Esophagus muscularis mucosa (tissue), 4 donors: Measurements from ENCODE around the gene OR51E2. TPM values are rescaled to one million over a fixed set of nuclear protein-coding genes. Genes with fewer than 3 reads are reported as not detected.

ENCODE experiments used
- DNase-seq: peaks from one replicate; pipeline ENCODE4 v3.0.0-alpha.2; 2017; ENCODE audit errors: extremely low spot score
- H3K27ac ChIP-seq, 4 donors: fragments of 200-600 bp; sonication (generic); replicated peaks in 1 of 4; 1 replicate in 3 of 4; 2 replicates in 1 of 4; pipeline ENCODE4 v1.5.1; 2016 to 2019; ENCODE audit warnings: mild to moderate bottlenecking in 1 of 4
- H3K27me3 ChIP-seq, 4 donors: fragments of 200-600 bp; sonication (generic); one replicate each; pipeline versions ENCODE4 v1.5.1 to v1.6.0; 2016 to 2019
- H3K36me3 ChIP-seq, 4 donors: fragments of 200-600 bp; sonication (generic); one replicate each; pipeline ENCODE4 v1.5.1; 2016 to 2019
- H3K4me1 ChIP-seq, 4 donors: fragments of 200-600 bp; sonication (generic); one replicate each; pipeline ENCODE4 v1.5.1; 2016 to 2019
- H3K4me3 ChIP-seq, 4 donors: fragments of 200-600 bp; sonication (generic); 1 replicate in 2 of 4; 2 replicates in 2 of 4; pipeline ENCODE4 v1.5.1; 2016 to 2019; ENCODE audit warnings: mild to moderate bottlenecking in 4 of 4, moderate library complexity in 1 of 4
- H3K9me3 ChIP-seq, 4 donors: fragments of 200-600 bp; sonication (generic); 1 replicate in 3 of 4; 2 replicates in 1 of 4; pipeline ENCODE4 v1.5.1; 2016 to 2019
- CTCF ChIP-seq, 3 experiments: fragments of 200-600 bp in 2 of 3; fragments of 450-650 bp in 1 of 3; sonication (generic) in 2 of 3; IDR thresholded peaks; one replicate each; pipeline ENCODE4 v1.5.1; 2017 to 2019; ENCODE audit warnings: antibody characterized with exemption in 3 of 3, mild to moderate bottlenecking in 2 of 3, moderate library complexity in 1 of 3
- EP300 ChIP-seq: sonication (generic); formaldehyde crosslinking; IDR thresholded peaks from one replicate; pipeline ENCODE4 v1.6.1; 2017; ENCODE audit warnings: antibody characterized with exemption
- POLR2A ChIP-seq: fragments of 450-650 bp; IDR thresholded peaks from one replicate; pipeline ENCODE4 v1.6.1; 2017; ENCODE audit warnings: antibody characterized with exemption, moderate library complexity, mild to moderate bottlenecking, low read depth
- POLR2AphosphoS5 ChIP-seq, 2 donors: sonication (generic); formaldehyde crosslinking; IDR thresholded peaks; one replicate each; pipeline ENCODE4 v1.6.1; 2017; ENCODE audit warnings: antibody characterized with exemption in 2 of 2
- WGBS: methylation state at CpG from one replicate; pipeline ENCODE4 v1.1.5; 2018; 5-methylcytosine and 5-hydroxymethylcytosine counted together
- intact Hi-C: fragments of 100-400 bp; cut with DNase I; formaldehyde crosslinking; loops from one replicate; pipeline ENCODE4 v1.15.1; 2023
- total RNA-seq, 4 donors: library from RNA; depleted of rRNA; stranded (reverse); fragments of >200 nt; gene quantifications; one replicate each; pipeline versions ENCODE4 v1.1.0 to v1.2.1, GENCODE V29; 2016

Gene OR51E2
- total RNA-seq, 4 donors from 2014 or later, result under 0.01 to 1.8 (median 0.72) TPM

- TF ChIP-seq POLR2AphosphoS5 (IDR thresholded peaks at IDR 0.05) (no peak), CTCF (IDR thresholded peaks at IDR 0.05) (no peak), POLR2A (no peak), EP300 (no peak)
- DNase-seq, result no peak
- Histone ChIP-seq H3K4me3 (no peak overlapping the region), H3K9me3 (no peaks in the 10 kb centered on the region), H3K27ac (no peak overlapping the region), H3K27me3 (no peaks in the 10 kb centered on the region), H3K36me3 (no peaks in the 10 kb centered on the region), H3K4me1 (no peaks in the 10 kb centered on the region)
- intact Hi-C loops, result no loop called here
- WGBS, result 24% methylated on average over 1 of the region's 1 CpG
These were observed 15.6 kb upstream of the OR51E2 start for GRCh38 chr11:4713241-4713640.

GRCh38 chr11:4704790-4705334 is 7.2 kb upstream of the OR51E2 start:
- no peaks in the 10 kb centered on the region for H3K27me3 ChIP-seq
- H3K36me3 ChIP-seq, result no peaks in the 10 kb centered on the region
- intact Hi-C loops, result no loop called here
- H3K4me1 ChIP-seq, result peaks cover 0 to 11% (median 0%) of the 10 kb centered on the region in 4 donors
- H3K4me3 ChIP-seq, result no peak overlapping the region
- WGBS, result 73% methylated on average over 8 of the region's 8 CpGs
- H3K27ac ChIP-seq, result no peak overlapping the region
- TF ChIP-seq POLR2AphosphoS5 (IDR thresholded peaks at IDR 0.05) (no peak), POLR2A (no peak), EP300 (no peak), CTCF (IDR thresholded peaks at IDR 0.05) (no peak)
- no peak for DNase-seq
- no peaks in the 10 kb centered on the region for H3K9me3 ChIP-seq

GRCh38 chr11:4704054-4704789 is 6.6 kb upstream of the OR51E2 start, which contains the start of gene MMP26:
TSS of gene MMP26 (plus strand) at chr11:4704784.
- Histone ChIP-seq H3K4me3 (no peak within 1 kb of the TSS), H3K4me1 (peaks cover 0 to 11% (median 0%) of the 10 kb centered on the region in 4 donors), H3K36me3 (no peaks in the 10 kb centered on the region), H3K27me3 (no peaks in the 10 kb centered on the region), H3K27ac (no peak within 1 kb of the TSS), H3K9me3 (no peaks in the 10 kb centered on the region)
- 37% methylated on average over 5 of the region's 5 CpGs for WGBS
- no peak for TF ChIP-seq POLR2AphosphoS5 (IDR thresholded peaks at IDR 0.05)
- no peak for TF ChIP-seq CTCF (IDR thresholded peaks at IDR 0.05)
- no peak for TF ChIP-seq POLR2A
- no peak for TF ChIP-seq EP300
- intact Hi-C loops, result no loop called here
- DNase-seq, result no peak

GRCh38 chr11:4700436-4700820 is 2.8 kb upstream of the OR51E2 start:
- Histone ChIP-seq H3K36me3 (no peaks in the 10 kb centered on the region), H3K4me1 (peaks cover 0 to 19% (median 7%) of the 10 kb centered on the region in 4 donors), H3K4me3 (no peak overlapping the region), H3K9me3 (no peaks in the 10 kb centered on the region), H3K27me3 (no peaks in the 10 kb centered on the region), H3K27ac (no peak overlapping the region)
- 68% methylated on average over 1 of the region's 1 CpG for WGBS
- TF ChIP-seq CTCF (IDR thresholded peaks at IDR 0.05) (no peak), EP300 (no peak), POLR2A (no peak), POLR2AphosphoS5 (IDR thresholded peaks at IDR 0.05) (no peak)
- DNase-seq, result no peak
- intact Hi-C loops, result no loop called here
